Peyer's patch (tissue), 4 donors: ENCODE results near the gene JOSD2. TPM values are rescaled to one million over a fixed set of nuclear protein-coding genes. Genes with fewer than 3 reads are reported as not detected.
A peak's percentile ranks its signal among the peaks of the same experiment; 100 is the strongest.

Experiments
- DNase-seq, 3 donors: peaks; one replicate each; pipeline ENCODE4 v3.0.0-alpha.2; 2017 to 2019
- H3K27ac ChIP-seq, 4 donors: fragments of 200-600 bp; sonication (generic); one replicate each; pipeline ENCODE4 v1.5.1; 2016 to 2019
- H3K27me3 ChIP-seq, 2 donors: fragments of 200-600 bp; sonication (generic); one replicate each; pipeline ENCODE4 v1.5.1; 2019
- H3K36me3 ChIP-seq, 3 donors: fragments of 200-600 bp; sonication (generic); one replicate each; pipeline ENCODE4 v1.5.1; 2016 to 2019
- H3K4me1 ChIP-seq, 4 donors: fragments of 200-600 bp; sonication (generic); one replicate each; pipeline ENCODE4 v1.5.1; 2016 to 2019
- H3K4me3 ChIP-seq, 4 donors: fragments of 200-600 bp; sonication (generic); 1 replicate in 3 of 4; 2 replicates in 1 of 4; pipeline ENCODE4 v1.5.1; 2016 to 2019; ENCODE audit warnings: mild to moderate bottlenecking in 1 of 4
- H3K9me3 ChIP-seq, 4 donors: fragments of 200-600 bp; sonication (generic); one replicate each; pipeline ENCODE4 v1.5.1; 2016 to 2019; ENCODE audit warnings: mild to moderate bottlenecking in 1 of 4
- POLR2A ChIP-seq, 2 donors: fragments of 450-650 bp; IDR thresholded peaks; one replicate each; pipeline ENCODE4 v1.5.1; 2017; ENCODE audit warnings: antibody characterized with exemption in 2 of 2, mild to moderate bottlenecking in 2 of 2, moderate library complexity in 2 of 2
- total RNA-seq, 4 donors: library from RNA; depleted of rRNA; stranded (reverse); fragments of >200 nt; gene quantifications; one replicate each; pipeline ENCODE4 v1.1.0, GENCODE V29; 2016
- TF ChIP-seq, protein P1 (sequence below), 6 experiments: fragments of 450-650 bp in 4 of 6; fragments of 200-600 bp in 2 of 6; sonication (generic) in 1 of 6; IDR thresholded peaks; one replicate each; pipeline ENCODE4 v1.5.1; 2017 to 2019; ENCODE audit warnings: antibody characterized with exemption in 6 of 6, mild to moderate bottlenecking in 3 of 6, moderate library complexity in 1 of 6

JOSD2 gene
- total RNA-seq, 4 donors from 2014 or later: 10.7 to 41.3 (median 26.6) TPM

DNA sequence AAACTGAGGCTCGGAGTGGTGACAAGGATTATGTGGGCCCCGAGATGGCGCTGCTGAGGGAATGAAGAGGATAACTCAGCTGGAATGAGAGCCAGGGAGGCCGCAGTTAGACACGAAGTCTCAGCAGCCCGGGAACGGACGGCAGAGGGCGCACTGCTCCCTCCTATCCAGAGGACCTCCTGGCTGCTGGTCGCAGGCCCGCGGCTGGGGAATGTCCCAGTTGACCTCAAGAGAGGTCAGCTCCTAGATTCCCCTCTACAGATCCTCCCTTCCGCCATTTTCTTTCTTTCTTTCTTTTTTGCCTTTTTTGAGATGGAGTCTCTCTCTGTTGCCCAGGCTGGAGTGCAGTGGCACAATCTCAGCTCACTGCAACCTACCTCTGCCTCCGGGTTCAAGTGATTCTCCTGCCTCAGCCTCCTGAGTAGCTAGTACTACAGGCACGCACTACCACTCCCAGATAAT is 26.8 kb upstream of the JOSD2 start:
- no peak overlapping the region for H3K27ac ChIP-seq
- H3K27me3 ChIP-seq: no peaks in the 10 kb centered on the region
- TF ChIP-seq, protein P1, sequence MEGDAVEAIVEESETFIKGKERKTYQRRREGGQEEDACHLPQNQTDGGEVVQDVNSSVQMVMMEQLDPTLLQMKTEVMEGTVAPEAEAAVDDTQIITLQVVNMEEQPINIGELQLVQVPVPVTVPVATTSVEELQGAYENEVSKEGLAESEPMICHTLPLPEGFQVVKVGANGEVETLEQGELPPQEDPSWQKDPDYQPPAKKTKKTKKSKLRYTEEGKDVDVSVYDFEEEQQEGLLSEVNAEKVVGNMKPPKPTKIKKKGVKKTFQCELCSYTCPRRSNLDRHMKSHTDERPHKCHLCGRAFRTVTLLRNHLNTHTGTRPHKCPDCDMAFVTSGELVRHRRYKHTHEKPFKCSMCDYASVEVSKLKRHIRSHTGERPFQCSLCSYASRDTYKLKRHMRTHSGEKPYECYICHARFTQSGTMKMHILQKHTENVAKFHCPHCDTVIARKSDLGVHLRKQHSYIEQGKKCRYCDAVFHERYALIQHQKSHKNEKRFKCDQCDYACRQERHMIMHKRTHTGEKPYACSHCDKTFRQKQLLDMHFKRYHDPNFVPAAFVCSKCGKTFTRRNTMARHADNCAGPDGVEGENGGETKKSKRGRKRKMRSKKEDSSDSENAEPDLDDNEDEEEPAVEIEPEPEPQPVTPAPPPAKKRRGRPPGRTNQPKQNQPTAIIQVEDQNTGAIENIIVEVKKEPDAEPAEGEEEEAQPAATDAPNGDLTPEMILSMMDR (IDR thresholded peaks at IDR 0.05): peak in 5 of 6 experiments; percentile 39 to 64 (median 52)
- TF ChIP-seq POLR2A (IDR thresholded peaks at IDR 0.05): no peak
- H3K9me3 ChIP-seq: peaks cover 0 to 4% (median 0%) of the 10 kb centered on the region in 4 donors
- peak; percentile 37 to 83 (median 81) for DNase-seq
- no peaks in the 10 kb centered on the region for H3K4me1 ChIP-seq
- no peak overlapping the region for H3K4me3 ChIP-seq
- no peaks in the 10 kb centered on the region for H3K36me3 ChIP-seq

- H3K9me3 ChIP-seq: peaks cover 0 to 9% (median 2%) of the 10 kb centered on the region in 4 donors
- DNase-seq: no peak
- H3K4me1 ChIP-seq: no peaks in the 10 kb centered on the region
- no peaks in the 10 kb centered on the region for H3K36me3 ChIP-seq
- TF ChIP-seq, protein P1 (IDR thresholded peaks at IDR 0.05): no peak
- no peak for TF ChIP-seq POLR2A (IDR thresholded peaks at IDR 0.05)
- no peak overlapping the region for H3K4me3 ChIP-seq
- no peaks in the 10 kb centered on the region for H3K27me3 ChIP-seq
- H3K27ac ChIP-seq: no peak overlapping the region
Observed at GRCh38 chr19:50537306-50537685, 26.3 kb upstream of the JOSD2 start.

DNA sequence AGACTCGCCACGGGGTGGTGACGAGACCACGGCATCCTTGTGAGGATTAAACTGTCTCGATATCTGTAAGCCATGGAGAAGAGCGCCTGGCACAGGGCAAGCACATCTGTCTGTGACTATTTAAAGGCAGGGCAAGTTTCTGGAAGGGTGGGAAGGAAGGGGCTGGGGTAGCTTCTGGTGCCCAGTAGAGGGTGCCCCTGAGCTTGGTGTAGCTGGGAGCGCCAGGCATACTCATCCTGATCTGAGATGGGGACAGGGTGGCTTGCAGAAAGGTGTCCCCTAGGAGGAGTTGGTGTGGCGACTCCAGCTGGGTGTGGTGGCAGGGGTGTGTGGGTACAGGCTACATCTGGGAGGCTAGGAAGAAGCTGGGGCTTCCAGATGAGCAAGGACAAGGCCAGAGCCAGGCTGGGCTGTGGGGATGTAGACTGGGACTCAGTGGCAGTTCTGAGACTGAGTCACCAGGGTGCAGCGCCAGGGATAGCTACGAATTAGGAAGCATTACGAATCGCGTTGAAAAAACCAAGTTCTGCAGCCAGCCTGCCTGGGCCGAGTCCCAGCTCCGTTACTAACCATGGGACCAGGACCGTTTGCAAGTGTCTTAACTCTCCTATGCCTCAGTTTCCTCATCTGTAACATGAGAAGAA is 25.8 kb upstream of the JOSD2 start:
- no peaks in the 10 kb centered on the region for H3K27me3 ChIP-seq

DNA sequence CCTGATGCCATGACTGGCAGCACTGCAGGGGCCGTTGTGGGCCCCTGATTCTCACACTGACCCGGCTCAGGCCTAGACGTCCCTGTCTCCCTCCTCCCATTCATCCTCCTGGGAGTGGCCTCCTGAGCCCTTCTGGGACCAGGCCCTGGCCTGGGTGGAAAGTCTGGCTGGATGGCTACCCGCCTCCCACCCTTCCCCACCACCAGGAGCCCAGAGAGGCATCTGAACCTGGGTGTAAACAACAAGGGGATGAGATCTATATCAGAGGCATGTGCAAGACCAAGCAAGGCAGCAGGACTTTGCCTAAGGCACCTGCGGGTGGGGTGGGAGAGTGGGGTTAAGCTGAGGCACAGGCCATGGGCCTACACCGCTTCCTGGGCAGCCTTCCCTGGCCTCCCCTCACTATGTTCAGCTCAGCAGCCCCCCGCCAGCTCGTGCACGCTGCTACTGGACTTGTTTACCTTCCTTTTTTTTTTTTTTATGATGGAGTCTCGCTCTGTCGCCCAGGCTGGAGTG is 24.7 kb upstream of the JOSD2 start:
- no peak overlapping the region for H3K27ac ChIP-seq
- TF ChIP-seq POLR2A (IDR thresholded peaks at IDR 0.05): no peak
- TF ChIP-seq, protein P1 (IDR thresholded peaks at IDR 0.05): no peak
- H3K4me3 ChIP-seq: no peak overlapping the region
- H3K27me3 ChIP-seq: no peaks in the 10 kb centered on the region
- H3K36me3 ChIP-seq: no peaks in the 10 kb centered on the region
- no peaks in the 10 kb centered on the region for H3K4me1 ChIP-seq
- DNase-seq: no peak
- peaks cover 0 to 9% (median 2%) of the 10 kb centered on the region in 4 donors for H3K9me3 ChIP-seq

More for the DNA sequence above, 25.8 kb upstream of the JOSD2 start:
- no peaks in the 10 kb centered on the region for H3K4me1 ChIP-seq
- DNase-seq: no peak
- peaks cover 0 to 9% (median 2%) of the 10 kb centered on the region in 4 donors for H3K9me3 ChIP-seq
- no peaks in the 10 kb centered on the region for H3K36me3 ChIP-seq
- no peak overlapping the region for H3K4me3 ChIP-seq
- H3K27ac ChIP-seq: no peak overlapping the region
- TF ChIP-seq, protein P1 (IDR thresholded peaks at IDR 0.05): no peak
- TF ChIP-seq POLR2A (IDR thresholded peaks at IDR 0.05): no peak

DNA sequence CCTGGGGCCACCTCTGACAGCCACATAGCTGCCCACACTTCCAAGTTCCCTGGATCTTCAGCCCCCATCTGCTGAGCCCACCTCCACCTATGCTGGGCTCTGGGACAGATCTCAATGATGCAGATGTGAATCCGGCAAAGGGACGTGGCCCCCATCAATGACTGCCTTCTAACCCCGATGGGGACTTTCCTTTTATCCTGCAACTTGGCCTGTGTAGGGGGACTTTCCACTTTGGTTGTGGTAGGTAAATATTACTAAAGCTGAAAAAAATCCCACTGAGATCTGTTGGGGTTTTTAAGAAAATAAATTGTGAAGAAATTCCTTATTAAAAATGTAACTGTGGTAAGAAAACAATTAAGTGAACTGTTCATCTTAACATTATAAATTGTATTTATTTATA is 23.5 kb upstream of the JOSD2 start:
- Histone ChIP-seq H3K27me3 (no peaks in the 10 kb centered on the region), H3K36me3 (no peaks in the 10 kb centered on the region), H3K27ac (no peak overlapping the region), H3K9me3 (peaks cover 0 to 9% (median 2%) of the 10 kb centered on the region in 4 donors), H3K4me1 (no peaks in the 10 kb centered on the region), H3K4me3 (no peak overlapping the region)
- DNase-seq: no peak
- TF ChIP-seq, protein P1 (IDR thresholded peaks at IDR 0.05): no peak
- TF ChIP-seq POLR2A (IDR thresholded peaks at IDR 0.05): no peak
